Measurements from ENCODE around the gene TMEFF2.

DNA sequence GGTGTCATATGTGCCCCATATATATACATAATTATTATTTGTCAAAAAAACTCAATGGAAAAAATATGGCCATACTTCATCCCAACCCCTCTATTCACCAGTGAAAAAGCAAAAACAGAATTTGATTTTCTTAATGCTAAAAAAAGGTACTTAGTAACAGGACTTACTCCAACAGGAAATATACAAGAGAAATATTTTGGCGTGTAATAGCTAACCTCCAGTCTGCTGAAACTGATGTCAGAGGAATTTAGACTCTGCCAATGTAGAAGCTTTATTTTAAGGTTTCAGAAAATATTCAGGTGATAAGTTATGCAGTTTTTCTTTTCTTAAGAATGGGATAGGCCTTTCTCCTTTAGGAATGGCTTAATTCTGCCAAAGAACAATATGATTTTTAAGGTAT, 72.6 kb downstream of the TMEFF2 start:
- TF ChIP-seq, protein P1, sequence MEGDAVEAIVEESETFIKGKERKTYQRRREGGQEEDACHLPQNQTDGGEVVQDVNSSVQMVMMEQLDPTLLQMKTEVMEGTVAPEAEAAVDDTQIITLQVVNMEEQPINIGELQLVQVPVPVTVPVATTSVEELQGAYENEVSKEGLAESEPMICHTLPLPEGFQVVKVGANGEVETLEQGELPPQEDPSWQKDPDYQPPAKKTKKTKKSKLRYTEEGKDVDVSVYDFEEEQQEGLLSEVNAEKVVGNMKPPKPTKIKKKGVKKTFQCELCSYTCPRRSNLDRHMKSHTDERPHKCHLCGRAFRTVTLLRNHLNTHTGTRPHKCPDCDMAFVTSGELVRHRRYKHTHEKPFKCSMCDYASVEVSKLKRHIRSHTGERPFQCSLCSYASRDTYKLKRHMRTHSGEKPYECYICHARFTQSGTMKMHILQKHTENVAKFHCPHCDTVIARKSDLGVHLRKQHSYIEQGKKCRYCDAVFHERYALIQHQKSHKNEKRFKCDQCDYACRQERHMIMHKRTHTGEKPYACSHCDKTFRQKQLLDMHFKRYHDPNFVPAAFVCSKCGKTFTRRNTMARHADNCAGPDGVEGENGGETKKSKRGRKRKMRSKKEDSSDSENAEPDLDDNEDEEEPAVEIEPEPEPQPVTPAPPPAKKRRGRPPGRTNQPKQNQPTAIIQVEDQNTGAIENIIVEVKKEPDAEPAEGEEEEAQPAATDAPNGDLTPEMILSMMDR (IDR thresholded peaks at IDR 0.05; ENCODE audit: low read depth, low read length), result no peak
- TF ChIP-seq POLR2A (IDR thresholded peaks at IDR 0.05; ENCODE audit: extremely low read depth, insufficient read length), result no peak

Data from NB4 (cell line).